Right kidney (tissue), 9 donors: Measurements from ENCODE around the gene OMA1.
"Not testable (repeated sequence)": the region's sequence is repeated elsewhere in the genome, so short reads cannot be mapped to it uniquely, and the experiment has no call there.

ENCODE experiments used
- DNase-seq: peaks from one replicate; pipeline ENCODE4 v3.0.0-alpha.2; 2016
- long read RNA-seq, 8 donors: transcript quantifications; one replicate each; lab custom pipeline, GENCODE V29; 2026

The OMA1 gene
- long read RNA-seq, donor 1, partial matches to known transcripts, result 0 of 1 reads
- long read RNA-seq, donor 1, other reads (novel, unspliced or antisense), result 0 of 1 reads
- long read RNA-seq, donor 2, result 0 reads
- long read RNA-seq, donor 3, result 0 reads
- long read RNA-seq, donor 4, result 0 reads
- long read RNA-seq, donor 5, result 0 reads
- long read RNA-seq, donor 6, partial matches to known transcripts, result 0 of 1 reads
- long read RNA-seq, donor 6, other reads (novel, unspliced or antisense), result 0 of 1 reads
- long read RNA-seq, donor 7, result 0 reads
- long read RNA-seq, donor 8, result 0 reads

DNA sequence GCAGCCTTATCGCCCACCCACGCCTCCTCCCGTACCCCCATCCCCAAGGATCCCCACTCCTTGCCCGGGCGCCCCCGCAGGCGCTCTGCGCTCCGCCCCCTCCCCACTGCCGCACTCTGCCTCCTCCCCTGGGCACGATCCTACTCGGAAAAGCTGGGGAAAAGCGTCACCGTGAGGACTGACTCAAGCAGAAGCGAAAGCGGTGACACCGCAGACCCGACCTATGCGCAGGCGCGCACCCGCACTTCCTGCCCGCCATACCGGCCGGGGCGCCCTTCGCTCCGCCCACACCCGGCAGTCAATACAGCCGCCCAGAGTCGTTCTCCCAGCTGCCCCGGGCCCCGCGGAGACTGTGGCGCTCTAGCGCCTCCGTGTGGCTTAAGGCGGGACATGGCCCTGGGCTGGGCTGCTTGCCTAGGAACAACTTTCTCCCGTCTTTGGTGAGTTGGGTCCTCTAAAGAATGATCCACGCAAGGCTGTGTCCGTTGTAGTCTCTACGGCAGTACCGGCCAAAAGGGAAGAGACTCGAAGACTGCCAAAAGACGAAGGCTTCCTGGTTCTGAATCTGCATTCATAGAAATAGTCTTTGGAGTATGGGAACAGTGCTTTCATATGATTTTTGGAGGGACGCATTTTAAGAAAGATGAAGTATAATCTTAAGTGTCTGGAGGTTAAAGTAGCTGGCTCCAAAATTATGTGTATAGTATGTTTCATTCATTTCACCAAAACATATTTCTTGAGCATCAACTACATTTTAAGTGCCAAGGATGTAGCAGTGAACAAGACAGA, at the start of gene OMA1:
OMA1 (minus strand) TSS at position 207 of the 789 bp plus-strand sequence. CDS start 7,432 bp downstream, outside the sequence.
- peak; percentile 86 for DNase-seq

DNA sequence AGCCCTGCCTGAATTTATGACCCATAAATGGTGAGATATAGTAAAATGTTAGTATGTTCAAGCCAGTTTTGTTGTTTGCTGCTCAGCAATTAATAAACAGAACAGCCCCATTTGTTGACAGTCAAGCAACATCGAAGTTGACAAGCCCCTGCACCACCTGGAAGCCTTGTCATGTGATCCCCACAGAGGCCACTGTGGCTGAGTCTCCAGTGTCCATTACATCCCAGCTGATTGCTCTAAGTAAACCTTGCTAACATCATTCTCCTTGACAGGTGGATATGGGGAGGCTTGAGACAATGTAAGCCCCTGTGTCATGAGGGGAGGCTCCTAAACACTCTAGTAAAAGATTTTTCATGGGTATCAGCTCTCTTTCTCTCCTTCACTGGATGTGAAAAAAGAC, 48.0 kb upstream of the OMA1 start:
- DNase-seq, result no peak

DNA sequence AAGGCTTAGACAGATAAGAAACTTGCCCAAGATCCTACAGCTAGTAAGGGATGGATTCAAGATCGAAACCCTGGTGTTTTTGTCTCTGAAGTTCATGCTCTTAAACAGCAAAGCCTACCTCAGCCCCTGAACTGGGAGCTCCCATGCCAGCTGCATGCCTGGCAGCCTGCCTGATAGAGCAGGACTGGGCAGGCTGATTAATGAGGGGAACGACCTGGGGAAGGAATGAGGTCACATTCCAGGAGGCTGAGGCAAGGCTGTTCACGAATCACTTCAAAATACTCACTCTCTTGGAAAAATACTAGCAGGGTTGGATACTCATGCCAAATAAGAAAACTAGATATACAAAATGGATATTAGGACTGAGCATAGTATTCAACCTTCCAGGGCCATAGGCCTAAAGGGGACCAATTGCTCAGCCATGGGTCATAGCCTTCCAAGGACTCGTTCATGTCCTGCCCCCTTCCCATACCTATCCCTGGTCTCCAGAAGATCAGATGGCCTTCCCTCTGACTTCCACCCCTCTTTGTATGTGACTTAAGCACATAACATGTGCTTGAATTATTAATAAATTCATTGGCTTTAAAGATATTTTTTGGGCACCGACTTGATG, 46.1 kb upstream of the OMA1 start:
- peak; percentile 50 for DNase-seq

DNA sequence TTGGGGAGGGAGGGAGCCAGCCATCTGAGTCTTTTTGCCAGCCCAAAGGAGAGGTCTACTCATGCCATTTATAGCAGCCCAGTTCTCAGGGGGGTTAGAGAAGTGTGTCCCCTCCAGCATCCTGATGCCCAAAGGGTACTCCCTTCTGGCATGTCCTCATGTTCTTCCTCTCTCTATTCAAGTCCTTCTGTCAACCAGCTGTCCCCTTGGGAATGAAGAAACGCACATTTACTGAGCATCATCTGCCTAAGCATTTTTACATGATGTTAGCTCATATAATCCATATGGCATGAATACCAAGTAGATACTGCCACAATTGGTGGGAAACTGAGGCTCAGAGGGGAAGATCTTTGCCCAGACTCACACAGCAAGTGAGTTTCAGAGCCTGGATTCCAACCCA, 45.3 kb upstream of the OMA1 start:
- no peak for DNase-seq

DNA sequence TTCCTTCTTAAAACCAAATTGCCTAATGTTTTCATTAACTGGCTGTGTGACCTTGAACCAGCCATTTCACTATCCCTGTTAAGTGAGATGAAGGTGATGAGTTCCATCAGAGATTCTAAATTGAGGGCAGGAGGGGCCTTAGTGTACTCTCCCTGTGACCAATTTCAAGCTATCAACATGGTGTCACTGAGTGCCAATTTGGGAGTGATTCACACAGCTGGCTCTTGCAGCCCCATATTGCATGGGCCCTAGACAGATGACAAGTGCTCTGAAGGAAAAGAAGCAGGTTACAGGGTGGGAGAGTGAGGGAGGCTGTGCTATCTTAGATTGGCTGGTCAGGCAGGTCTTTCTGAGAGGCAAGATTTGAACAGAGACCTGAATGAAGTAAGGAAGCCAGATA, 43.5 kb upstream of the OMA1 start:
- DNase-seq, result no peak

DNA sequence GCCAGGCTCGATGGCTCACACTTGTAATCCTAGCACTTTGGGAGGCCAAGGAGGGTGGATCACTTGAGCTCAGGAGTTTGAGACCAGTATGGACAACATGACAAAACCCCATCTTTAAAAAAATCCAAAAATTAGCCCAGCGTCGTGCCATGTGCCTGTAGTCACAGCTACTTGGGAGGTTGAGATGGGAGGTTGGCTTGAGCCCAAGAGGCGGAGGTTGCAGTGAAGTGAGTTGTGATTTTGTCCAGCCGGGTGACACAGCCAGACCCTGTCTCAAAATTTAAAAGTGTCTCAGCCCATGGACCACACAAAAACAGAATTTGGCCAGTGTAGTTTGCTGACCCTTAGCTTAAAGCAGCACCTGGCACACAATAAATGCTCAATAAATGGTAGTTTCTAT, 41.9 kb upstream of the OMA1 start:
- DNase-seq, result no peak

DNA sequence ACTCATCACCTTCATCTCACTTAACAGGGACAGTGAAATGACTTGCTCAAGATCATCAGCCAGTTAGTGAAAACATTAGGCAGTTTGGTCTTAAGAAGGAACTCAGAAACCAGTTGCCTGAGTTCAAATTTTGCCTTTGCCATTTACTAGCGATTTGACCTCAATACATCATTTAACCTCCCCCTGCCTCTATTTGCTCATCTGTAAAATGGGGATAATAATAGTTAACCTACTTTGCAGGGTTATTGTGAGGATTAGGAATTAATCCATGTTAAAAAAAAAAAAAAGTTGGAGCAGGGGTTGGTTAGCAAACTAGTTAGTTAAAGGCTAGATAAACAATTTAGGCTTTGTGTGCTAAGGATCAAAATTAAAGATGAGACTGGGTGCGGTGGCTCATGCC, 41.1 kb upstream of the OMA1 start:
- DNase-seq, result no peak

DNA sequence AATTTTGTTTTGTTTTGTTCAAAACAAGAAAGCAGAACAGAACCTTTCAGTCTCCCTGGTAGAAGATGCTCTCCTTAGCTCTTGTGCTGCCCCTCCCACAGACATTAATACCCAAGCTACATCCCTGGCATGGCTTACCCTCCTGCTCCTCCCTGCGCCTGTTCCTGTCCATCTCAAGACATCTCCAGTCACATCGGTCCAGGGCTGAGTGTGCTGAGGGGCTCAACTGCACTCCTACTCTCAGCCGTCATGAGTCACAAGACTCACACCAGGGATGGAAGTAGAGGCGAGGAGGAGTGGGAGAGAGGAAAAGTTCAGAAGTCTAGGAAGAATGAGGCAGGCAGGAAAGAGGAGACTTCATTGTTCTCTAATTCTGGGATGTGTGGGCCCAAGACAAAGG, 39.7 kb upstream of the OMA1 start:
- no peak for DNase-seq

DNA sequence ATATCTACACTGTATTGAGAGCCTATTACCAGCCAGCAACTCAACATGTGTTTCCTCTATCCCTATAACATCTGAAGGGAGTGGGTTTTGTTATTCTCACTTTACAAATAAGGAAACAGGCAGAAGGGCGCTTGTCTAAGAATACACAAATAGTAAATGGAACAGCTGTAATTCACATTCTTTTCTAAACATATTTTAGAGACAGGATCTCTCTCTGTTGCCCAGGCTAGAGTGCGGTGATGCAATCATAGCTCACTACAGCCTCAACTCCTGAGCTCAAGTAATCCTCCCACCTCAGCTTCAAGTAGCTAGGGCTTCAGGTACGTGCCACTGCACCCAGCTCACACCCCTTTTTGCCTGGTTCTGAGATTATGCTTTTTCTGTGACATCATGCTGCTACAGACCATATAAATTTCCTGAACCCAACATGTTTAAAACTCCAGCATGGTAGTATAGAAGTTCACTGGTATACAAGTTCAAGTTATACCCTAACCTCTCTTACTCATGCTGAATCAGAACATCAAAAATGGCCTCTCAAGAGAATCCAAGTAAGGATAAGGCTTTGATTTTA, 39.1 kb upstream of the OMA1 start:
- no peak for DNase-seq

DNA sequence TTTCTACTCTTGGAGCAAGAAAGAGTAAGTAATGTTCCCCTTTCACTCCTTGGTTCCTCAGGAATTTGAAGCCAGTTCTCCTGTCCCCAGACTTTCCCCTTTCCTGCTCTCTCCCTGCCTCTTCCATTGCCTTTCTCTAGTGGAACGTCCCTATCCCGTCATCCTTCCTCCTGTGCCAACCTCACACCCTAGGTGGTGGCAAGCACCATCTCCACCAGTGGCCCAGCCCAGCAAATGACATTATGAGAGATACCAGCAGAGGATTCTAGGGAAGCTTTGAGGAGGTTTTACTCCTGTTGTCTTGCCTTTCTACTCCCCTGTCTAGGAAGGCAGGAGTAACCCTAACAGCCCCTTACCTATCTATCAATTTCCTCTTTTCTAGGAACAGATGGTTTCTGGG, 38.6 kb upstream of the OMA1 start:
- DNase-seq, result no peak

DNA sequence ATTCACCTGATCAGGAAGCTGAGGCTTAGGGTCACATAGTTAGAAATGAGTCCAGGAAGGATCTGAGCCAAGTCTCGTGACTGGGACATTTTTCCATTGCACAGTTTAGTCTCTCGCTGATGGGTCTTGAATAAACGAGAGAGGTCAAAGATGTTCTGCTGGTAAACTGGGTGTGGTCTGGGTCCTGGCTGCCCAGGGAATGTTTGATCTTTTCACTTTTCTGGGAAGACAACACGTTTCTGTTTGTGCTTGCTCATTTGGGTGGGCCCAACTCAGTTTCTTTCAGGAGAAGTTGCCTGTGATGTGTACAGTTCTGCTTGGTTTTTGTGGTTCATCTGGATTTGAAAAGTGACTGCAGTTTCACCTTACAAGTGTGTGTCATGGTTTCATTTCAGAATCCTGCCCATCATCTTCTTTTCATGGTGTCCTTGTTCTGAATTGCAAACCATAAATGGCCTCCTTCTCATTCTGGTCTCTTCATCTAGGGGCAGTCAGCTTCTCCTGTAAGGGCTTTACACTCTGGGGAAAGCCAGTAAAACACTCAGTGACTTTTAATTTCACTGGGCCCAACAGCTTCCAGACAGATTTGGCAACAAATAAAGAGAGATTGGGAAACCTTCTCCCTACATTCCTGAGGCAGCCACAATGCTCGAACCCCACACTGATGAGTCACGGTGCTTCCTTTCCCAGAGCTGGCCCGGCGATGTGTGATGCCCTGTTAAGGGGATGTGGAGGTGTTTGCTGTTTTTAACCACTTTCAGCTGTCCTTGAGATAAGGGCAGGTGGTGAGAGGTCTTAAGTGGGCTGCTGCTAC, 37.8 kb upstream of the OMA1 start:
- no peak for DNase-seq

DNA sequence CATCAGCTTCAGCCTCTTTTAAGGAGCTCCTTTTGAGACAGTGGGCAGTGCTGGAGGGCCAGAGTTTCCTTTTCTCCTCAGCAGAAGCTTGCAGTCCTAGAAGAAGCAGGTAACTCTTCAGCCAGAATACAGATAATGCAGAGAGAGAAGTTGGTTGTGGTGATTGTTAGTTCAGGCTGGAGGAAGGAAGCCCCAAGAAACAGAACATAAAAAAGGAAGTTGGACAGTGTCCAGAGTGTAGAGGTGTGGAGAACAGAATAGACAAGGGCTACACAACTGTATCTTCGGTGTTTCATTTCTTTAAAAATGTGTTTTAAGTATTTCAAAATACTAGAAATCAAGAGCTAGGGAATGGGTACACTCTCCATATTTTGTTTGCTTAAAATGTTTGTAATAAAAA, 37.0 kb upstream of the OMA1 start:
- no peak for DNase-seq

DNA sequence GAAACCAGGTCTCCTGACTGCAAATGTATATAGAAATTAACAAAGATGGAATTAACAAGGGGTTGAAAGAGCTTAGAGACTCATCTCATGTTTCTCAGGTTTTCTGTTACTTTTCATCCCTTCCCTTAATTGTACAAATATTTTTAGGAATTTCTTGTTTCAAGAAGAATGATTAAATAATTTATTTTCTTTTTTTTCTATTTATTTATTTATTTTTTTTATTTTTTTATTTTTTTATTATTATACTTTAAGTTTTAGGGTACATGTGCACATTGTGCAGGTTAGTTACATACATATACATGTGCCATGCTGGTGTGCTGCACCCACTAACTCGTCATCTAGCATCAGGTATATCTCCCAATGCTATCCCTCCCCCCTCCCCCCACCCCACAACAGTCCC, 35.6 kb upstream of the OMA1 start:
- not testable (repeated sequence) for DNase-seq

DNA sequence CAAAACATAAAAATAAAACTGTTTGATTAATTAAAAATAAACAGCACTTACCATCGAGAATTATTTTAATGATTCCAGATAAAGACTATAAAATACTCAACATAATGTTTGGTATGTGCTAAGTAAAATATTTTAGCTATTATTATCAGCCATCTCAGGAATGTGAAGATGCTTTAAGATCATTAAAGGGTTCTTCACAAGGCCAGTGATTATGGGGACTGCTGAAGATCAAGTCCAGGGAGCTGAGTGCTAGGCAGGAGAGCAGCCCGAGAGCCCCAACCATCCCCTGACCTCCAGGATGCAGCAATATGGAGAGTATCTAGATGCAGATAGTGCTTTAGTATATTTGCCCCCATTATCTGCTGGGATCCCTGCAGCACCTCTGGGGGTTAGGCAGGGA, 35.1 kb upstream of the OMA1 start:
- no peak for DNase-seq

DNA sequence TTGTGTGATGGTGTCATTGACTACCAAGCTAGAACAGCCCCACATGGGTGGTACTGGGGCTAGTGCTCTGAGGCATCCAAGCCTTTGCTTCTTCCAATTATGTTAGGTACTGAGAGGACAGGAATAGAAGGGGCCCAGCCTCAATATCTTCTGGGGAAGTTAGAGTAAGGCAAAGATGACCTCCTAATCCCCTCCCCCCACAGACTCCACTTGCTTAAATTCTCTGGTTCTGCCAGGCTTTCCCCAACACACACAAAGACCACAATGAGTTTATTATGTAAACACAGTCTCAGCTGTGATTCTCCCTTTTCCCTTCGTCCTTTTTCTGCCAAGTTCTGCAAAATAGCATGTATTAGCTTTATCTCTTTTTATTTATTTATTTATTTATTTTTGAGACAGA, 33.7 kb upstream of the OMA1 start:
- DNase-seq, result no peak

DNA sequence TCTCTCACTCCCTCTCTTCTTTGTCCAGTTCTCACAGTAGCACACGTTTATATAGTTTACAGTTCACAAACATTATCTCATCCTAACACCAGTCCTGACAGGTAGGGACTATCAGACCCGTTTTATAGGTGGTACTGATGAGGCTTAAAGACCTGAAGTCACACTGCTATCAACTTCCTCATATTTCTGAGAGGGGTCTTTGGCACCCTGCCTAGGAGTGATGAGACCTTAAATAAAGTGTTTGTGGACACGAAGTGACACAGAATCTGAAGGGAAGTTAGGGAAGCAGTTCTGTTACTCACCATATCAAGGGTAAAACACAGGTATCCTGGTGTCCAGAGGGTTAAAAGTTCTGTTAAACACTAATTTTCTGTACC, 31.1 kb upstream of the OMA1 start:
- DNase-seq, result no peak

DNA sequence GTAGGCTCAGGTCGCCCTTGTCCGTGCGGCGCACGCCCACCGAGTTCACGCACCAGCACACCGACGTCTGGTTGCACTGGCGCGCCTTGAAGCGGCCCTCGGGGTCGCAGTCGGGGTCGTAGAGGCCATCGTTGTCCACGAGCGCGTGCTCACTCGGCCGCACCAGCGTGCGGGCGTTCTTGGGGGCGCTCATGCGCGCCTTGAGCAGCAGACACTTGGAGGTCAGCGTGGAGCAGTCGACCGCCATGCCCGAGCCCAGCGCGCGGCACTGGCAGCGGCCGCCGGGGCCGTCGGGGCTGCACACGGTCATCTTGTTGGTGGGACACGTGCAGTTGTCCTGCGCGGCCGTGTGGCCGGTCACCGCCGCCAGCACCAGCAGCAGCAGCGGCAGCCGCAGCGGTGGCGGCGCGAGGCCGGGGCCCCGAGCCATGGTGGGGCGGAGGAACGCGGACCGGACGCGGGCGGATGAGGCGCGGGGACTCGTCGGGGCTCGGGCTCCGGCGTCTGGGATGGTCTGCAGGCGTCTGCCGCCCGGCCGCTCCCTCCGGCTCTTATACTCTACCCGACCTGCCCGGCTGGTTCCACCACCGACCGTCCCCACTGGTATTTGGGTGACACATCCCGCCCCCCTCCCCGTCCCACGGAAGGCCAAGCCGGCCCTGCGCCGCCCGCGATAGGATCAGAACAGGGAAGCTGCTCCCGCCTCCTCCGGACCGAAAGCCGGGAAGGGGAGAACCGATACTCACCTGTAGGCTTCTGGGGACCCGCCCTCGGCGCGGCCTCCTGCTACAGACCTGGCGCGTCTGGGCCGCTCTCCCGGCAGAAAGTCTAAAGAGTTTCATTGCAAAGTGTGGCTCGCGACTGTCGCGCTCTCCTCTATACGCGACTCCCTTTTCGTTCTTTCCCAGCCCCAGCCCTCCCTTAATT, 30.5 kb upstream of the OMA1 start, which contains the start of gene TACSTD2:
TACSTD2 (minus strand) TSS at position 526 of the 927 bp plus-strand sequence; CDS start at position 430, 96 bp downstream.
- peak; percentile 81 for DNase-seq

DNA sequence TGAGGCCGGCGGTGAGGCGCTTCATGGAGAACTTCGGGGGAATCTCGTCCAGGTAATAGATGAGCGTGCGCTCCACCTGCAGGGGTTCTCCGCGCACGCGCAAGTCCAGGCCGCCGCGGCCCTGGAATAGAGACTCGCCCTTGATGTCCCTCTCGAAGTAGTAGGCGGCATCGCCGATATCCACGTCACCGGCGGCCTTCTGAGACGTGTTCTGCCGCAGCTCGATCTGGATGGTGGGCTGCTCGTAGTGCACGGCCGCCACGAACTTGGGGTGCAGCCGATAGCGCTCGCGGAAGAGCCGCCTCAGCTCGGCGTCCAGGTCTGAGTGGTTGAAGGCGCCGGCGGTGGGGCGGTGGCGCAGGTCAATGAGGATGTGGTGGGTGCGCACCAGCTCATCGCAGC, 29.8 kb upstream of the OMA1 start:
- DNase-seq, result peak; percentile 70

DNA sequence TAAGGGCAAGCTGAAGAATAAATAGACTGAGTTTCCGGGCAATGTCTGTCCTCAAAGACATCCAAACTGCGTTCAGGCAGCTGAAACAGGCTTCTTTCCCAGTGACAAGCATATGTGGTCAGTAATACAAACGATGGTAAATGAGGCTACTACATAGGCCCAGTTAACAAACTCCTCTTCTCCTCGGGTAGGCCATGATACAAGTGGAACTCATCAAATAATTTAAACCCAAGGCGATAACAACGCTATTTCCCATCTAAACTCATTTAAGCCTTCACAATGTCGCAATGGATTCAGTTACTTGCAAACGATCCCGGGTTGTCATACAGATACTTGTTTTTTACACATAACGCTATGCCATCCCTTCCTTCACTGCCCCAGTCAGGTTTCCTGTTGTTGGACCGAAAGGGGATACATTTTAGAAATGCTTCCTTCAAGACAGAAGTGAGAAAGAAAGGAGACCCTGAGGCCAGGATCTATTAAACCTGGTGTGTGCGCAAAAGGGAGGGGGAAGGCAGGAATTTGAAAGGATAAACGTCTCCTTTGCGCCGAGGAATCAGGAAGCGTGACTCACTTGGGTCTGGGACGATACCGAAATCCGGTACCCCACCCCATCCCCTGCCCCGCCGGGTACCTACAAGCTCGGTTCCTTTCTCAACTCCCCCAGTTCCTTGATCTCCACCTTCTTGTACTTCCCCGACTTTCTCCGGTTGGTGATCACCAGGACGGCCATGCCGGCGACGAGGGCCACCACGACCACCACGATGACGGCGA, 29.2 kb upstream of the OMA1 start:
- no peak for DNase-seq

DNA sequence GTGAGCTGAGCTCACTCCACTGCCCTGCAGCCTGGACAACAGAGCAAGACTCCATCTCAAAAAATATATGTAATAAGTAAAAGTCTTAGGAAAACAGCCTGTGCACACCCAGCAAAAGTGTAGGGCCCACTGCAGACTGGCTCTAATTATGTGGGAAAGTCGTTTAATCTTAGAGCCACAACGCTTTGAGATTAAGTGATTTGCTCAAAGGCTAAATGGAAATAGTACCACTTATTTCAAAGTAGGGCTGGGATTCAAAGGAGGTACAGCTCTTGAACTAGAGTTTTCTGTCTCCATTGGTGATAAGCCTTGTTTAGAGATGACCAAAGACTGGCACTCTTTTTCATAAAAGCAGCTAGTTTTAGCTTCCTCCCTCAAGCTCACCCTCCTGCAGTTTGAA, 28.3 kb upstream of the OMA1 start:
- no peak for DNase-seq
